Heart right ventricle (tissue), 16 donors: ENCODE results near the gene HEATR3. TPM values are rescaled to one million over a fixed set of nuclear protein-coding genes. Genes with fewer than 3 reads are reported as not detected.

ENCODE experiments used
- ATAC-seq, 8 donors: fragments of 200-7000 bp; cut with Tn5 transposase; one replicate each; pipeline ENCODE4 v1.9.1; 2020; ENCODE audit warnings: mild to moderate bottlenecking in 8 of 8, moderate library complexity in 8 of 8, moderate number of reproducible peaks in 1 of 8
- DNase-seq, 2 donors: peaks; one replicate each; pipeline ENCODE4 v3.0.0-alpha.2; 2020
- H3K27ac ChIP-seq, 10 donors: fragments of 200-600 bp; sonication (generic) in 2 of 10; one replicate each; pipeline versions ENCODE4 v1.5.0 to v1.8.0; 2020 to 2022; ENCODE audit warnings: mild to moderate bottlenecking in 3 of 10
- H3K27me3 ChIP-seq, 7 donors: fragments of 200-600 bp; one replicate each; pipeline ENCODE4 v1.8.0; 2021 to 2022; ENCODE audit warnings: mild to moderate bottlenecking in 2 of 7
- H3K36me3 ChIP-seq, 9 donors: fragments of 200-600 bp; sonication (generic) in 1 of 9; one replicate each; pipeline versions ENCODE4 v1.5.0 to v1.8.0; 2020 to 2022; ENCODE audit warnings: mild to moderate bottlenecking in 2 of 9
- H3K4me1 ChIP-seq, 9 donors: fragments of 200-600 bp; sonication (generic) in 1 of 9; one replicate each; pipeline versions ENCODE4 v1.5.0 to v1.8.0; 2020 to 2022; ENCODE audit warnings: mild to moderate bottlenecking in 4 of 9
- H3K4me3 ChIP-seq, 10 donors: fragments of 200-600 bp; sonication (generic) in 2 of 10; one replicate each; pipeline versions ENCODE4 v1.5.0 to v1.8.0; 2020 to 2022; ENCODE audit warnings: mild to moderate bottlenecking in 7 of 10, moderate library complexity in 2 of 10
- H3K9me3 ChIP-seq, 11 donors: fragments of 200-600 bp in 10 of 11; sonication (generic) in 2 of 11; one replicate each; pipeline versions ENCODE4 v1.5.0 to v1.8.0; 2013 to 2022; ENCODE audit warnings: mild to moderate bottlenecking in 2 of 11, control low read depth in 1 of 11, moderate library complexity in 1 of 11
- CTCF ChIP-seq, 9 donors: fragments of 200-600 bp; sonication (generic) in 2 of 9; IDR thresholded peaks; one replicate each; pipeline versions ENCODE4 v1.5.0 to v1.8.0; 2021 to 2022; ENCODE audit warnings: antibody characterized with exemption in 9 of 9, mild to moderate bottlenecking in 5 of 9, moderate library complexity in 1 of 9
- WGBS, 2 donors: extraction: QIAGEN DNeasy Blood & Tissue Kit; methylation state at CpG; one replicate each; pipeline ENCODE4 v1.1.7; 2013; ENCODE audit warnings: inconsistent platforms in 1 of 2; 5-methylcytosine and 5-hydroxymethylcytosine counted together
- intact Hi-C, 10 donors: fragments of 100-400 bp; cut with DNase I; formaldehyde crosslinking; loops; one replicate each; pipeline versions ENCODE4 v1.11.1 to v1.14.2; 2022
- polyA plus RNA-seq, 2 donors: library from polyadenylated mRNA; stranded (reverse); fragments of 200-250 nt; gene quantifications; one replicate each; pipeline ENCODE4 v1.2.3, GENCODE V29; 2013
- total RNA-seq, 10 donors: library from RNA; stranded (reverse); fragmentation: NEBNext Ultra II Directional in 3 of 10; extraction: Animal tissue kit (Norgen Biotek cat#: 25700) in 3 of 10; gene quantifications; one replicate each; pipeline versions ENCODE4 v1.2.1 to v1.2.4, GENCODE V29; 2021 to 2023
- donor health status: Arrhythmogenic right ventricular cardiomyopathy.
- donor health status: ischemic (EF 13 %, LVEDD 7.1; RV severe dilation, severe dysfunction).
- donor health status: healthy with polysubstance abuse.
- donor health status: DM: no; HTN: yes; CAD: no.
- donor health status: DM: no; HTN: no; CAD: no.
- donor health status: ischemic (EF 25% LVEDD 6.9; RV normal size, moderate dysfunction).
- donor health status: ischemic (EF 25% LVEDD 5.7; RV mildly dilated, moderate dysfunction).
- donor health status: healthy.
- donor health status: DM: yes; HTN: yes; CAD: no.
- donor health status: Ischemic cardiomyopathy.
- donor health status: ischemic (EF 35%, LVEDD 5.7; RV mildly dilated, moderate dysfunction).
- donor health status: nonischemic (EF 11% LVEDD 7.7; RV severe dilation, severe dysfunction).
- donor health status: DM: yes; HTN: yes; CAD: no.
- donor health status: PGD.
- donor health status: ischemic (EF 29% LVEDD 5.4; RV normal size, mild dysfunction).
- donor health status: nonischemic (EF 23%, LVEDD 6.1; RV moderate dilation, normal function).

HEATR3 gene
- total and polyA plus RNA-seq, 12 donors = 3.8 to 15.8 (median 10.3) TPM

GRCh38 chr16:50072730-50073129 lies 7.0 kb downstream of the HEATR3 start:
- Histone ChIP-seq H3K9me3 (no peaks in the 10 kb centered on the region), H3K36me3 (peaks cover 0 to 86% (median 14%) of the 10 kb centered on the region in 9 donors), H3K27me3 (no peaks in the 10 kb centered on the region), H3K4me1 (peaks cover 0 to 16% (median 12%) of the 10 kb centered on the region in 9 donors), H3K4me3 (no peak overlapping the region), H3K27ac (no peak overlapping the region)
- DNase-seq (no peak), ATAC-seq (no peak)
- no peak for TF ChIP-seq CTCF (IDR thresholded peaks at IDR 0.05)
- intact Hi-C loops = no loop called here
- WGBS, 2 donors = 92 to 94% methylated on average over 5 of the region's 5 CpGs

- peaks cover 0 to 3% (median 0%) of the 10 kb centered on the region in 9 donors for H3K4me1 ChIP-seq
- WGBS, 2 donors = 86 to 90% methylated on average over 9 of the region's 9 CpGs
- no peaks in the 10 kb centered on the region for H3K9me3 ChIP-seq
- peak overlapping the region in 1 of 10 donors; percentile 56 for H3K27ac ChIP-seq
- H3K4me3 ChIP-seq = no peak overlapping the region
- DNase-seq (no peak), ATAC-seq (no peak)
- no peaks in the 10 kb centered on the region for H3K27me3 ChIP-seq
- intact Hi-C loops = no loop called here
- peaks cover 0 to 99% (median 19%) of the 10 kb centered on the region in 9 donors for H3K36me3 ChIP-seq
- TF ChIP-seq CTCF (IDR thresholded peaks at IDR 0.05) = no peak
Observed at GRCh38 chr16:50079397-50080140, 13.8 kb downstream of the HEATR3 start.

- no peak for TF ChIP-seq CTCF (IDR thresholded peaks at IDR 0.05)
Observed at GRCh38 chr16:50081428-50082018, 15.8 kb downstream of the HEATR3 start.

DNA sequence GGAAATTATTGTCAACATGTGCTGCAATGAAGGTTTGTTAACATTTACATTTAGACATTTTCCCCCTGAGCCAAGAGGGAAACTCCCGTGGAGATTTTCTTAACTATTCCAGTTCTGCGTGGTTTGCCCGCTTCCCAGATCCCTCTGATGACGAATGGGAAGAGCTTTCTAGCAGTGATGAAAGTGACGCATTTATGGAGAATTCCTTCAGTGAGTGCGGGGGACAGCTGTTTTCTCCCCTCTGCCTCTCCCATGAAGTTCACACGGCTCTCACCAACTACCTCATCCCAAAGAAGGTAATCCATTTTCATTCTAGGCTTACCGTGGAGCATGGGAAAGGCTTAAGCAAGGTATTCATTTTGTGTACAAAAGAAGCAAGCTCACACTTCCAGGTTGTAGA lies 18.2 kb downstream of the HEATR3 start:
- WGBS, 2 donors = 92% methylated on average over 8 of the region's 8 CpGs
- DNase-seq (no peak), ATAC-seq (no peak)
- H3K9me3 ChIP-seq = no peaks in the 10 kb centered on the region
- TF ChIP-seq CTCF (IDR thresholded peaks at IDR 0.05) = no peak
- no peak overlapping the region for H3K4me3 ChIP-seq
- H3K27me3 ChIP-seq = no peaks in the 10 kb centered on the region
- peaks cover 0 to 100% (median 31%) of the 10 kb centered on the region in 9 donors for H3K36me3 ChIP-seq
- H3K4me1 ChIP-seq = peaks cover 0 to 3% (median 0%) of the 10 kb centered on the region in 9 donors
- no peak overlapping the region for H3K27ac ChIP-seq
- intact Hi-C loops = no loop called here

More at GRCh38 chr16:50081428-50082018, 15.8 kb downstream of the HEATR3 start:
- DNase-seq (no peak), ATAC-seq (no peak)
- peaks cover 0 to 100% (median 31%) of the 10 kb centered on the region in 9 donors for H3K36me3 ChIP-seq
- intact Hi-C loops = no loop called here
- no peaks in the 10 kb centered on the region for H3K27me3 ChIP-seq
- whole genome bisulfite sequencing, 2 donors = 94 to 95% methylated on average over 7 of the region's 7 CpGs
- peaks cover 0 to 3% (median 0%) of the 10 kb centered on the region in 9 donors for H3K4me1 ChIP-seq
- H3K4me3 ChIP-seq = no peak overlapping the region
- H3K9me3 ChIP-seq = no peaks in the 10 kb centered on the region
- H3K27ac ChIP-seq = no peak overlapping the region
